Common myeloid progenitor, CD34-positive (primary cell): ENCODE measurements around the gene TMF1.

ENCODE experiments used
- CTCF ChIA-PET: fragments of 350-600 bp; sonication (Branson Sonifier 250); formaldehyde crosslinking; loops from one replicate; lab custom pipeline; 2021; ENCODE audit warnings: antibody characterized with exemption; lab: Charles Lee
- POLR2A ChIA-PET: fragments of 350-600 bp; sonication (Branson Sonifier 250); formaldehyde crosslinking; loops from one replicate; lab custom pipeline; 2021; ENCODE audit warnings: antibody characterized with exemption; lab: Charles Lee
- DNase-seq, 3 donors: peaks; one replicate each; pipeline versions ENCODE4 v3.0.0 to v3.0.0-alpha.2; 2013
- H3K27ac ChIP-seq, 2 experiments: 1 replicate in 1 of 2; 2 replicates in 1 of 2; pipeline ENCODE4 v1.7.0; 2013; ENCODE audit warnings: inconsistent platforms in 2 of 2, low read length in 2 of 2, mild to moderate bottlenecking in 2 of 2, low read depth in 1 of 2, moderate library complexity in 1 of 2; ENCODE audit not compliant: severe bottlenecking in 2 of 2, insufficient read depth in 1 of 2, poor library complexity in 1 of 2
- H3K27me3 ChIP-seq, 5 experiments: replicated peaks in 2 of 5; 1 replicate in 3 of 5; 2 replicates in 2 of 5; pipeline versions ENCODE4 v1.6.1 to v1.7.0; 2013; ENCODE audit warnings: low read length in 4 of 5, mild to moderate bottlenecking in 2 of 5, moderate library complexity in 2 of 5, inconsistent platforms in 1 of 5; ENCODE audit not compliant: insufficient read depth in 5 of 5, control insufficient read depth in 4 of 5
- H3K36me3 ChIP-seq, 4 experiments: 1 replicate in 2 of 4; 2 replicates in 2 of 4; pipeline versions ENCODE4 v1.6.1 to v1.7.0; 2013; ENCODE audit warnings: low read length in 3 of 4, control low read depth in 1 of 4, mild to moderate bottlenecking in 1 of 4; ENCODE audit not compliant: control insufficient read depth in 4 of 4, insufficient read depth in 4 of 4
- H3K4me1 ChIP-seq, 4 experiments: 1 replicate in 3 of 4; 2 replicates in 1 of 4; pipeline versions ENCODE4 v1.6.1 to v1.7.1; 2013; ENCODE audit warnings: low read length in 3 of 4, mild to moderate bottlenecking in 3 of 4, control low read depth in 1 of 4, inconsistent platforms in 1 of 4, moderate library complexity in 1 of 4; ENCODE audit not compliant: control insufficient read depth in 4 of 4, insufficient read depth in 4 of 4; ENCODE audit errors: control extremely low read depth in 1 of 4
- H3K4me3 ChIP-seq, 7 experiments: 1 replicate in 4 of 7; 2 replicates in 3 of 7; pipeline versions ENCODE4 v1.5.1 to v1.7.0; 2013; ENCODE audit warnings: mild to moderate bottlenecking in 7 of 7, low read length in 6 of 7, moderate library complexity in 6 of 7, inconsistent platforms in 2 of 7, low read depth in 2 of 7, control low read depth in 1 of 7; ENCODE audit not compliant: insufficient read depth in 4 of 7, control insufficient read depth in 1 of 7; ENCODE audit errors: extremely low read depth in 1 of 7
- H3K9me3 ChIP-seq, 5 experiments: 1 replicate in 4 of 5; 2 replicates in 1 of 5; pipeline versions ENCODE4 v1.6.1 to v1.7.1; 2013; ENCODE audit warnings: low read length in 4 of 5, mild to moderate bottlenecking in 2 of 5, inconsistent platforms in 1 of 5, low read depth in 1 of 5, moderate library complexity in 1 of 5; ENCODE audit not compliant: control insufficient read depth in 4 of 5, insufficient read depth in 2 of 5; ENCODE audit errors: control extremely low read depth in 1 of 5
- WGBS: methylation state at CpG from one replicate; pipeline ENCODE4 v1.1.5; 2013; ENCODE audit not compliant: insufficient coverage; 5-methylcytosine and 5-hydroxymethylcytosine counted together

Gene TMF1

GRCh38 chr3:69044608-69045007, 7.5 kb downstream of the TMF1 start:
- H3K27me3 ChIP-seq, result no peaks in the 10 kb centered on the region
- peaks cover 27 to 75% (median 41%) of the 10 kb centered on the region in 4 experiments for H3K36me3 ChIP-seq
- H3K27ac ChIP-seq, result no peak overlapping the region
- no peaks in the 10 kb centered on the region for H3K9me3 ChIP-seq
- no peak for DNase-seq
- WGBS, result 100% methylated on average over 1 of the region's 2 CpGs
- H3K4me1 ChIP-seq, result peaks cover 0 to 5% (median 1%) of the 10 kb centered on the region in 4 experiments
- H3K4me3 ChIP-seq, result no peak overlapping the region
- ChIA-PET POLR2A (no interaction called here), CTCF (interaction anchor here (0.9 to 2.5 kb wide), 6 partner anchors 14 to 50 kb away, joined by 3 to 8 read pairs (median 3); no protein-coding TSS in a partner anchor)

DNA sequence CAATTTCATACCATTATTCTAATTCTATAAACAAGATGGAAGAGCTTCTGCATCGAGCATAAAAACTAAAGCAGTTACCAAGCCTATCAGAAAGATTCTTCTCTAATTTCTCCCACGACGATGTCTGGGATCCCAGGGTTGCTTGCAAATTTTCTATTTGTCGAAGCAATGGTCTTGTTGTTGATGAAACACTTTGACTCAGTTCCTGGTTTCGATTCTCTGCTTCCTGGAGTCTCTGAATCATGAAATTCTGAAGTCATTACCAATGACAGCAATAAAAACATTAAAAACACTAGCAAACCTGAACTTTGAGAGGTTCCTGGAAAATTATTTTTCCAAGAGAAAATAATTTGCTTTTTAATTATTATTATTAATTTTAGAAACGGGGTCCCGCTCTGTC, 18.7 kb downstream of the TMF1 start:
- Histone ChIP-seq H3K9me3 (no peaks in the 10 kb centered on the region), H3K36me3 (peaks cover 27 to 87% (median 49%) of the 10 kb centered on the region in 4 experiments), H3K4me1 (no peaks in the 10 kb centered on the region), H3K4me3 (no peak overlapping the region), H3K27ac (no peak overlapping the region), H3K27me3 (no peaks in the 10 kb centered on the region)
- DNase-seq, result no peak
- 100% methylated on average over 2 of the region's 7 CpGs for WGBS
- POLR2A ChIA-PET, result no interaction called here
- CTCF ChIA-PET, result no interaction called here

DNA sequence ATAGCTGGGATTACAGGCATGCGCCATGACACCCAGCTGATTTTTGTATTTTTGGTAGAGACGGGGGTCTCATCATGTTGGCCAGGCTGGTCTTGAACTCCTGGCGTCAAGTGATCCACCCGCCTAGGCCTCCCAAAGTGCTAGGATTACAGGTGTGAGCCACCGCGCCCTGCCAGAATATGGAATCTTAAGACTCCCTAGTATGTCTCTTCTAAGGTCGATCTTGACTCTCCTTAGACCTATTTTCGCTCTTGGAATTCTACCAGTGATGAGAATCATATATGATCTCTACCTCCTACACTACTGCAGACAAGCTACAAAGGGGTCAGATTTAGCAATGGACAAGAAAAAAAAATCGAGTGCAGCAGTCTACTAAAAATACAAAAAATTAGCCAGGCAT, 19.4 kb downstream of the TMF1 start:
- Histone ChIP-seq H3K9me3 (no peaks in the 10 kb centered on the region), H3K27ac (no peak overlapping the region), H3K36me3 (peaks cover 29 to 86% (median 46%) of the 10 kb centered on the region in 4 experiments), H3K27me3 (no peaks in the 10 kb centered on the region), H3K4me1 (no peaks in the 10 kb centered on the region), H3K4me3 (no peak overlapping the region)
- ChIA-PET CTCF (interaction anchor here (1.1 kb wide), 1 partner anchor 11 kb away, joined by 4 read pairs; no protein-coding TSS in a partner anchor), POLR2A (no interaction called here)
- no peak for DNase-seq
- WGBS, result 100% methylated on average over 8 of the region's 9 CpGs

- H3K27ac ChIP-seq, result no peak overlapping the region
- 88% methylated on average over 1 of the region's 2 CpGs for WGBS
- no peak for DNase-seq
- no peaks in the 10 kb centered on the region for H3K4me1 ChIP-seq
- H3K9me3 ChIP-seq, result no peaks in the 10 kb centered on the region
- ChIA-PET CTCF (interaction anchor here (0.9 to 1.1 kb wide), 5 partner anchors 10 to 23 kb away, joined by 3 to 5 read pairs (median 3); no protein-coding TSS in a partner anchor), POLR2A (no interaction called here)
- no peak overlapping the region for H3K4me3 ChIP-seq
- no peaks in the 10 kb centered on the region for H3K27me3 ChIP-seq
- H3K36me3 ChIP-seq, result peaks cover 27 to 82% (median 49%) of the 10 kb centered on the region in 4 experiments
Measured at GRCh38 chr3:69032142-69032541, 20.0 kb downstream of the TMF1 start.

- Histone ChIP-seq H3K27ac (no peak overlapping the region), H3K27me3 (no peaks in the 10 kb centered on the region), H3K4me1 (no peaks in the 10 kb centered on the region), H3K9me3 (no peaks in the 10 kb centered on the region), H3K36me3 (peaks cover 22 to 79% (median 47%) of the 10 kb centered on the region in 4 experiments), H3K4me3 (no peak overlapping the region)
- WGBS, result no CpG with 5 or more reads among the region's 1 CpG
- POLR2A ChIA-PET, result no interaction called here
- DNase-seq, result no peak
- CTCF ChIA-PET, result interaction anchor here (0.9 to 1.1 kb wide), 6 partner anchors 10 to 22 kb away, joined by 3 to 5 read pairs (median 3); partner anchors contain the start of gene EOGT
Measured at GRCh38 chr3:69031635-69032034, 20.5 kb downstream of the TMF1 start.

GRCh38 chr3:69020857-69021256, 31.3 kb downstream of the TMF1 start:
- Histone ChIP-seq H3K9me3 (no peaks in the 10 kb centered on the region), H3K4me3 (no peak overlapping the region), H3K27me3 (no peaks in the 10 kb centered on the region), H3K36me3 (peaks cover 10 to 32% (median 22%) of the 10 kb centered on the region in 4 experiments), H3K4me1 (no peaks in the 10 kb centered on the region), H3K27ac (no peak overlapping the region)
- CTCF ChIA-PET, result interaction anchor here (0.9 to 1.3 kb wide), 7 partner anchors 9 to 63 kb away, joined by 3 to 4 read pairs (median 3); no protein-coding TSS in a partner anchor
- POLR2A ChIA-PET, result no interaction called here
- DNase-seq, result no peak
- WGBS, result no CpG with 5 or more reads among the region's 4 CpGs

- Histone ChIP-seq H3K4me1 (no peaks in the 10 kb centered on the region), H3K36me3 (peaks cover 7 to 28% (median 18%) of the 10 kb centered on the region in 4 experiments), H3K27ac (no peak overlapping the region), H3K4me3 (no peak overlapping the region), H3K27me3 (no peaks in the 10 kb centered on the region), H3K9me3 (no peaks in the 10 kb centered on the region)
- ChIA-PET POLR2A (no interaction called here), CTCF (interaction anchor here (0.9 to 1.3 kb wide), 6 partner anchors 10 to 55 kb away, joined by 3 to 4 read pairs (median 3); no protein-coding TSS in a partner anchor)
- DNase-seq, result peak in 2 of 3 donors; percentile 18 to 26
- WGBS, result no CpG with 5 or more reads among the region's 2 CpGs
Measured at GRCh38 chr3:69020424-69020823, 31.7 kb downstream of the TMF1 start.
